Activated CD8-positive, alpha-beta memory T cell treated with anti-CD3 and anti-CD28 coated beads for 36 hours (primary cell): ENCODE measurements around the gene AZGP1. TPM values are rescaled to one million over a fixed set of nuclear protein-coding genes. Genes with fewer than 3 reads are reported as not detected.

Source experiments
- CTCF ChIA-PET: fragments of 350-600 bp; sonication (Branson Sonifier 250); formaldehyde crosslinking; loops from one replicate; lab custom pipeline; 2021; ENCODE audit warnings: antibody characterized with exemption; lab: Charles Lee
- POLR2A ChIA-PET: fragments of 350-600 bp; sonication (Branson Sonifier 250); formaldehyde crosslinking; loops from one replicate; lab custom pipeline; 2021; ENCODE audit warnings: antibody characterized with exemption; lab: Charles Lee
- total RNA-seq, 2 experiments: library from RNA; stranded (reverse); gene quantifications; one replicate each; pipeline ENCODE4 v1.2.3, GENCODE V29; 2021

AZGP1 gene
- total RNA-seq, 2 experiments from 2014 or later = not detected

- ChIA-PET POLR2A (no interaction called here), CTCF (interaction anchor here (0.6 kb wide), 1 partner anchor 206 kb away, joined by 3 read pairs; no protein-coding TSS in a partner anchor)
Observed at GRCh38 chr7:99927536-99927935, 48.3 kb downstream of the AZGP1 start.

DNA sequence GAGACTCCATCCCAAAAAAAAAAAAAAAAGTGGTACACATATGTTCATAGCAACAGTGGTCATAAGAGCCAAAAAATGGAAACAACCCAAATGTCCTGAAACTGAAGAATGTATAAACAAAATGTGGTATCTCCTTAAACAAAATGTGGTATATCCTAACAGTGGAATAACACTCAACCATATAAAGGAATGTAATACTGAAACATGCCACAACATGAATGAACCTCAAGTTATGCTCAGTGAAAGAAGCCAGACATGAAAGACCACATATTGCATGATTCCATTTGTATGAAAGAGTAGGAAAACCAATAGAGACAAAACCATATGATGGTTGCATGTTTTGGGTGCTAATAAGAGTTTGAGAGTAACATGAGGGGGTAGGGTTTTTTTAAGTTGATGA is 49.5 kb downstream of the AZGP1 start:
- CTCF ChIA-PET = no interaction called here
- POLR2A ChIA-PET = no interaction called here

DNA sequence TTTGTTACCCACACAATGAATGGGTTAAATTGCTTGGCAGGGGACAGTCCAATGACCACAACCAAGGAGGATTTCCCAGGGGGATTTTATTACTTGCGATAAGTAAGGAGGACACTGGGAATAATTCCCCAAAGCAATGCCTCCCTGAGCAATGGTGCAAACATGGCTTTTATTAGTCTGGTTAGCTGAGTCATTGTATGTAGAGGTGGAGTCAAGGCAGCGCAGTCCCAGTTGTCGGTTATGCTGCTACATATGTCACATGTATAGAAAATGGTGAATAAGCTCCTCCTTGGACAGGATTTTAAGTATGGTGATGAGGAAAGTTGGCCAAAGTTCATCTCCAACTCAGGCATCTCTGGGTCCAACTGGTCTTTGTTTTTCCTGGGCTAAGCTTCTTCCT is 52.6 kb downstream of the AZGP1 start:
- ChIA-PET CTCF (no interaction called here), POLR2A (interaction anchor here (0.5 to 0.6 kb wide), 2 partner anchors 173 to 288 kb away, joined by 3 to 4 read pairs; no protein-coding TSS in a partner anchor)

- CTCF ChIA-PET = interaction anchor here (0.7 to 1.1 kb wide), 3 partner anchors 9 to 59 kb away, joined by 3 to 4 read pairs (median 3); partner anchors contain the start of gene GJC3
- POLR2A ChIA-PET = interaction anchor here (0.6 to 2.3 kb wide), 4 partner anchors 9 to 362 kb away, joined by 3 to 11 read pairs (median 4); partner anchors contain the start of genes GJC3, ZKSCAN1 and ZNF655
Observed at GRCh38 chr7:99920149-99920548, 55.7 kb downstream of the AZGP1 start.

DNA sequence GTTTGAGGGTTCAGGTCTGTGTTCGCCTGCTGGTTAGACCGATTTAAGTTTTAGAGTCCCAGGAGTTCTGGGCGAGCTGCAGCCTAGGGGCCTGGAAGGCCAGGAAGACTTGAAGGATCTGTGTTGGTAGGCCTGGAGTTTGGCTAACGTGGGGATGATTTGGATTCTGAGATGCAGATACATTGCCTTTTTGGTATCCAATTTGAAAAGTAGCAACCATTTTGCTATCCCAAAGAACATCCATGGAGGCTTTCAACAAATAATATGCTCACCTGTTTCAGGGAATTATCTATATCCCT is 56.1 kb downstream of the AZGP1 start:
- ChIA-PET CTCF (interaction anchor here (0.7 to 1.1 kb wide), 3 partner anchors 9 to 60 kb away, joined by 3 to 4 read pairs (median 3); partner anchors contain the start of gene GJC3), POLR2A (interaction anchor here (0.6 to 2.3 kb wide), 7 partner anchors 10 to 414 kb away, joined by 3 to 11 read pairs (median 4); partner anchors contain the start of genes GJC3, ZKSCAN1 and ZNF655)

DNA sequence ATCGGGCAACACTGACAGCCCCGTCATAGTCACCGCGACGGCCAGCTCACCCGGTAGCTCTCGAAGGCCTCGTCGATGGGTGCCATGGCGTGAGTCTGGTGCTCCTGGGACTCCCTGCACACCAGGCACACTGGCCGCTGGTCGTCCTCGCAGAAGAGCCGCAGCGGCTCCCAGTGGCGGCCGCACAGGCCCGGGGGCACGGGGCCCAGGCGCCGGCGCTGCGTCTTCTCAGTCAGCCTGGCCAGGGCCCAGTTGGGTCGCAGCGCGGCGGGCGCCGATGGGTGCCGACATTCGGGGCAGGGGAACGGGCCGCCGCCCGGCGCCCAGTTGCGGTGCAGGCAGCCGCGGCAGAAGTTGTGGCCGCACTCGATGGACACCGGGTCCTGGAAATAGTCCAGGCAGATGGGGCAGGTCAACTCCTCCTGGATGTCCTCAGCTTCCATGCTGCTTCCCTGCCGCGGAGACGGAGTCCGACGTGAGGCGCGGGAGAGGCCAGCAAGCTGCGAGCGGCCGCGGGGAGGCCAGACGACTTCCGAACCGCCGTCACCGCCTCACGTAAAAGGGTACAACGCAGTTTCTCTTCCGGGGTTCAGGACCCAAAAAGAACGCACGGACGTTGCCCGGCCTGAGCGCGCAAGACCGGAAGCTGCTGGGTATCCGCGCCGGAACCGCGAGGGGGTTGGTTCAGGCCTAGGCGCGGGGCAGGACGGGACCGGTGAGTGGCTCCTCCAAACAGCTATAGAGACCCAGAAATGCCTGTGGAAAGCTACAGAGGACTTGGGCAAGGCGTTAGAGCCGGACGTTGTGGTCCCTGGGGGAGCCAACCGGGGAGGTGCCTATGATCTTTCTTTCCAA is 56.6 kb downstream of the AZGP1 start, which contains the start of gene TRIM4:
Gene TRIM4, minus strand, starts transcription at position 572 of the 855 bp plus-strand sequence. Its CDS starts 129 bp downstream, at position 443.
- ChIA-PET POLR2A (interaction anchor here (0.6 to 2.3 kb wide), 8 partner anchors 10 to 413 kb away, joined by 3 to 11 read pairs (median 4); partner anchors contain the start of genes GJC3, ZKSCAN1 and ZNF655), CTCF (interaction anchor here (0.9 to 1.4 kb wide), 5 partner anchors 10 to 295 kb away, joined by 3 to 4 read pairs (median 3); partner anchors contain the start of gene GJC3)

Other genes with a start within 250 kb of the AZGP1 start
- gene CYP3A7, start 240.8 kb downstream of the AZGP1 start, total RNA-seq = not detected
- not detected for gene CYP3A4, start 191.8 kb downstream of the AZGP1 start, total RNA-seq
- gene CYP3A43, start 148.0 kb downstream of the AZGP1 start, total RNA-seq = not detected
- not detected for gene OR2AE1, start 99.0 kb downstream of the AZGP1 start, total RNA-seq
- gene TRIM4, start 56.5 kb downstream of the AZGP1 start, total RNA-seq = 10 to 100 TPM; 24.7 to 25.5 TPM
- under 1 TPM; 0.32 to 0.59 TPM for gene GJC3, start 46.4 kb downstream of the AZGP1 start, total RNA-seq
- gene ZKSCAN1, start 39.6 kb upstream of the AZGP1 start, total RNA-seq = 10 to 100 TPM; 40.4 to 44.6 TPM
- gene ZSCAN21, start 73.7 kb upstream of the AZGP1 start, total RNA-seq = 1 to 10 TPM; 9.6 to 9.9 TPM
- gene ZNF3, start 105.7 kb upstream of the AZGP1 start, total RNA-seq = 10 to 100 TPM; 25.3 to 27.4 TPM
- 100 to 1,000 TPM; 107 to 111 TPM for gene COPS6, start 112.9 kb upstream of the AZGP1 start, total RNA-seq
- 100 to 1,000 TPM; 437 to 447 TPM for gene MCM7, start 125.4 kb upstream of the AZGP1 start, total RNA-seq
- 10 to 100 TPM; 15.3 to 15.6 TPM for gene AP4M1, start 125.6 kb upstream of the AZGP1 start, total RNA-seq
- 10 to 100 TPM; 70.2 to 75.6 TPM for gene TAF6, start 143.3 kb upstream of the AZGP1 start, total RNA-seq
- gene CNPY4, start 143.6 kb upstream of the AZGP1 start, total RNA-seq = 10 to 100 TPM; 13.2 to 14.5 TPM
- 1 to 10 TPM; 3.7 to 4.2 TPM for gene MBLAC1, start 150.9 kb upstream of the AZGP1 start, total RNA-seq
- 100 to 1,000 TPM; 117 to 120 TPM for gene LAMTOR4, start 172.9 kb upstream of the AZGP1 start, total RNA-seq
- gene TRAPPC14, start 182.7 kb upstream of the AZGP1 start, total RNA-seq = 10 to 100 TPM; 26.6 to 26.7 TPM
- gene GAL3ST4, start 192.6 kb upstream of the AZGP1 start, total RNA-seq = under 1 TPM; 0.48 to 0.71 TPM
- 1 to 10 TPM; 2.3 to 2.8 TPM for gene GPC2, start 201.3 kb upstream of the AZGP1 start, total RNA-seq
- 1 to 10 TPM; 6.2 to 7.1 TPM for gene STAG3, start 201.9 kb upstream of the AZGP1 start, total RNA-seq
- gene PVRIG, start 243.9 kb upstream of the AZGP1 start, total RNA-seq = 10 to 100 TPM; 22.4 to 23.6 TPM